Adrenal gland (tissue), 5 donors: ENCODE results near the gene OTOF.

Source experiments
- POLR2A ChIP-seq, 2 donors: fragments of 450-650 bp; IDR thresholded peaks; one replicate each; pipeline ENCODE4 v1.6.1; 2017; ENCODE audit warnings: antibody characterized with exemption in 2 of 2, mild to moderate bottlenecking in 2 of 2, moderate library complexity in 1 of 2
- TF ChIP-seq, protein P1 (sequence below), 6 experiments: fragments of 450-650 bp in 4 of 6; fragments of 200-600 bp in 2 of 6; sonication (generic) in 1 of 6; IDR thresholded peaks; 1 replicate in 5 of 6; 2 replicates in 1 of 6; pipeline versions ENCODE4 v1.5.1 to v1.8.0; 2016 to 2021; ENCODE audit warnings: antibody characterized with exemption in 6 of 6, mild to moderate bottlenecking in 2 of 6, moderate library complexity in 1 of 6
- donor health status: DM: no; HTN: no; CAD: no.

DNA sequence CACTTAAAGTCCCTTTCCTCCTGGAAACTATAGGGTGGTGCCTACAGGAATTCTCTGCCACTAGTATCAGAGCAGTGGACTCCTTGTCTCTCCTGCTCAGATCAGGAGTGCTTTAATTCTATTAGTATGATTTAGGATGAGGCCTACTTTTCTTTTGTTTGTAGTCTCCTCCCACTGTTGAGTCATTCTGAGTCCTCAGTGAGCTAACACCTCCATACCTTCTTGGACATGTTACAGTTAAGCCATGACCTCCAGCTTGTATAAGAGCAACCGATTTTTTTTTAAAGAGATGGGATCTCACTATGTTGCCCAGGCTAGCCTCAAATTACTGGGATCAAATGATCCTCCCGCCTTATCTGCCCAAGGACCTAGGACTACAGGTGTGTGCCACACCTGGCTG is 48.7 kb upstream of the OTOF start:
- TF ChIP-seq, protein P1, sequence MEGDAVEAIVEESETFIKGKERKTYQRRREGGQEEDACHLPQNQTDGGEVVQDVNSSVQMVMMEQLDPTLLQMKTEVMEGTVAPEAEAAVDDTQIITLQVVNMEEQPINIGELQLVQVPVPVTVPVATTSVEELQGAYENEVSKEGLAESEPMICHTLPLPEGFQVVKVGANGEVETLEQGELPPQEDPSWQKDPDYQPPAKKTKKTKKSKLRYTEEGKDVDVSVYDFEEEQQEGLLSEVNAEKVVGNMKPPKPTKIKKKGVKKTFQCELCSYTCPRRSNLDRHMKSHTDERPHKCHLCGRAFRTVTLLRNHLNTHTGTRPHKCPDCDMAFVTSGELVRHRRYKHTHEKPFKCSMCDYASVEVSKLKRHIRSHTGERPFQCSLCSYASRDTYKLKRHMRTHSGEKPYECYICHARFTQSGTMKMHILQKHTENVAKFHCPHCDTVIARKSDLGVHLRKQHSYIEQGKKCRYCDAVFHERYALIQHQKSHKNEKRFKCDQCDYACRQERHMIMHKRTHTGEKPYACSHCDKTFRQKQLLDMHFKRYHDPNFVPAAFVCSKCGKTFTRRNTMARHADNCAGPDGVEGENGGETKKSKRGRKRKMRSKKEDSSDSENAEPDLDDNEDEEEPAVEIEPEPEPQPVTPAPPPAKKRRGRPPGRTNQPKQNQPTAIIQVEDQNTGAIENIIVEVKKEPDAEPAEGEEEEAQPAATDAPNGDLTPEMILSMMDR (IDR thresholded peaks at IDR 0.05) = no peak
- TF ChIP-seq POLR2A (IDR thresholded peaks at IDR 0.05) = no peak
